HepG2 (cell line): Measurements from ENCODE around the gene NECTIN2.

Experiments
- ZFY ChIP-seq: sonication (generic); formaldehyde crosslinking; IDR thresholded peaks from 2 replicates; pipeline ENCODE4 v1.4.0; 2020; ENCODE audit warnings: missing genetic modification reagents
- ZNF781 ChIP-seq: sonication (generic); formaldehyde crosslinking; IDR thresholded peaks from 2 replicates; pipeline ENCODE4 v1.5.1; 2020; ENCODE audit warnings: borderline replicate concordance, mild to moderate bottlenecking, missing genetic modification reagents; ENCODE audit errors: not compliant biosample characterization

GRCh38 chr19:44903216-44903601, 57.1 kb downstream of the NECTIN2 start:
- TF ChIP-seq ZNF781 (CRISPR knock-in tag) (no peak), ZFY (CRISPR knock-in tag) (no peak)
